ENCODE measurements around the gene ODAD2.
A peak's percentile ranks its signal among the peaks of the same experiment; 100 is the strongest.
"Not testable (repeated sequence)": the region's sequence is repeated elsewhere in the genome, so short reads cannot be mapped to it uniquely, and the experiment has no call there.

ODAD2 gene

DNA sequence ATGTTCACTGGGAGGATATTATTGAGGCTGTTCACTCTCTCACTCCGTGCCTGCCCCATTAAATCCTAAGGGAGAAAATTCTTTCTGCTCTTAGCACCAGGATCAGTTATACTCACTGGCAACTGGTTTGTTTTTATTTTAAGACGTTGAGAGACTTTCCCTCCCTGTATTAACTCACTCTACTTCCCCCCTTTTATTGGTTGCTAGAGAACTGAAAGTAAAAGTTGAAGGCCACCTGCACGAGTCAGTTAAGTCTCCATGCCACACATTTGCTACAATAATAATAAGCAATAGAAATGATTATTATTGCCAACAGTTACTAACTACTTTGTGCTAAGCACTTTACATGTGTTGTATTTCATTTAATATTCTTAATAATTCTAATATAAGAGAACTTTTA is 40.5 kb downstream of the ODAD2 start:
- H3K36me3 ChIP-seq (ENCODE audit: control insufficient read depth, insufficient read depth, low read length); H3K4me1 ChIP-seq (ENCODE audit: control insufficient read depth, insufficient read depth, low read length); H3K27me3 ChIP-seq (ENCODE audit: control insufficient read depth, insufficient read depth, low read length); H3K4me3 ChIP-seq (ENCODE audit: low read depth, low read length); H3K27ac ChIP-seq (ENCODE audit: low read depth, low read length); H3K9ac ChIP-seq (ENCODE audit: low read depth, low read length); H3K9me3 ChIP-seq (ENCODE audit: control insufficient read depth, insufficient read depth, low read length): not testable (repeated sequence)

DNA sequence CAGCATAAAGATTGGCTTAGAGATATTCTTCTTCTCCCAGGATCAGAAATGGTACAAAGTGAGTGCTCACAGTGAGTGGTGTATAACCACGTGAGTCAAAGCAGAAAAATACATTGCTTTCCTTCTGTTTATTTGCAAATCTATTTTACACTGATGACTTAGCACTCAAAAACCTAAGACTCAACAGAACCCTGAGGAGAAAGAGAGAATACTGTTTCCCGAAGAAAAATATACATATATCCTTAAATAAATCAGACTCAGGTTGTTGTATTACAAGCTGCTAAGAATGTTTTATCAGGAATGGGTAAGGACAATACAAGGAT is 48.7 kb downstream of the ODAD2 start:
- Histone ChIP-seq H3K27ac (ENCODE audit: low read depth, low read length) (no peak overlapping the region), H3K9ac (ENCODE audit: low read depth, low read length) (no peak overlapping the region), H3K27me3 (ENCODE audit: control insufficient read depth, insufficient read depth, low read length) (no peaks in the 10 kb centered on the region), H3K9me3 (ENCODE audit: control insufficient read depth, insufficient read depth, low read length) (no peaks in the 10 kb centered on the region), H3K4me1 (ENCODE audit: control insufficient read depth, insufficient read depth, low read length) (peaks cover 5% of the 10 kb centered on the region; the same call in 1 of the 2 replicates), H3K36me3 (ENCODE audit: control insufficient read depth, insufficient read depth, low read length) (no peaks in the 10 kb centered on the region), H3K4me3 (ENCODE audit: low read depth, low read length) (no peak overlapping the region)

DNA sequence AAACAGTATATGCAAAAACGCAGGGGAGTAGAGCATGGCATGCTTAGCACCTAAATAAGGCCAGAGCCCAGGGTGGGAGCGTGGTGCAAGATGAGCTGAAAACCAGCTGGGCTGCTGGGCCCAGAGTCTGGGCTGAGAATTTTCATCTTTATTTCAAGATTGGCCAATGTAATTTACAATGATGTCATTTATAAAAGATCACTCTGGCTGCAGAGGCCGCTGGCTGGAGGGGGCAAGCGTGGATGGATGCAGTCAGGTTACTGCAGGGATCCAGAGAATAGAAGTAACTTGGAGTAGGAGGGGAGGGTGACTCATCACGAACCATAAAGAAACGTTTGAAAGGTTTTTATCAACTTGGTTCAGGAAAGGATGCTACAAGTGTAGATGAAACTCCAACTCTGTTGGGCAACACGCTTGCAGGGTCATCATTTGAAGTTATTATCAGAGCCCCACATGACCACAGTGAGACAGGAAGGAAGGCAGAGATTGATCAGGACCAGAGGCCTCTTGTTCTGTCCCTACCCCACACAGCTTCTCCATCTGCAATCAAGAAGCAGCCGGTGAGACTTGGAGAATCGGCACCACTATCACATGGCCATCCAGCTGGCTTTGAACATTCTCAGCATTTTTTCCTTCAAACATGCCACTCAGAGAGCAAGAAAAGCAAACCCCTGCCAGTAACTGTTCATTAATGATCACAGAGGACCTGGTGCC is 49.2 kb downstream of the ODAD2 start:
- Histone ChIP-seq H3K4me3 (ENCODE audit: low read depth, low read length) (no peak overlapping the region), H3K4me1 (ENCODE audit: control insufficient read depth, insufficient read depth, low read length) (peaks cover 5% of the 10 kb centered on the region; the same call in 1 of the 2 replicates)

GRCh38 chr10:27948186-27948585 is 50.7 kb downstream of the ODAD2 start:
- Histone ChIP-seq H3K4me3 (ENCODE audit: low read depth, low read length) (no peak overlapping the region), H3K9ac (ENCODE audit: low read depth, low read length) (no peak overlapping the region), H3K9me3 (ENCODE audit: control insufficient read depth, insufficient read depth, low read length) (no peaks in the 10 kb centered on the region), H3K27me3 (ENCODE audit: control insufficient read depth, insufficient read depth, low read length) (no peaks in the 10 kb centered on the region), H3K36me3 (ENCODE audit: control insufficient read depth, insufficient read depth, low read length) (no peaks in the 10 kb centered on the region), H3K27ac (ENCODE audit: low read depth, low read length) (no peak overlapping the region), H3K4me1 (ENCODE audit: control insufficient read depth, insufficient read depth, low read length) (peaks cover 5% of the 10 kb centered on the region; the same call in 1 of the 2 replicates)

More for the DNA sequence above, 49.2 kb downstream of the ODAD2 start:
- H3K36me3 ChIP-seq (ENCODE audit: control insufficient read depth, insufficient read depth, low read length) = no peaks in the 10 kb centered on the region
- H3K9me3 ChIP-seq (ENCODE audit: control insufficient read depth, insufficient read depth, low read length) = no peaks in the 10 kb centered on the region
- H3K27ac ChIP-seq (ENCODE audit: low read depth, low read length) = no peak overlapping the region
- no peaks in the 10 kb centered on the region for H3K27me3 ChIP-seq (ENCODE audit: control insufficient read depth, insufficient read depth, low read length)
- H3K9ac ChIP-seq (ENCODE audit: low read depth, low read length) = no peak overlapping the region

- Histone ChIP-seq H3K9ac (ENCODE audit: low read depth, low read length) (no peak overlapping the region), H3K4me1 (ENCODE audit: control insufficient read depth, insufficient read depth, low read length) (peaks cover 5% of the 10 kb centered on the region; the same call in 1 of the 2 replicates), H3K9me3 (ENCODE audit: control insufficient read depth, insufficient read depth, low read length) (no peaks in the 10 kb centered on the region), H3K27ac (ENCODE audit: low read depth, low read length) (no peak overlapping the region), H3K36me3 (ENCODE audit: control insufficient read depth, insufficient read depth, low read length) (no peaks in the 10 kb centered on the region), H3K27me3 (ENCODE audit: control insufficient read depth, insufficient read depth, low read length) (no peaks in the 10 kb centered on the region), H3K4me3 (ENCODE audit: low read depth, low read length) (no peak overlapping the region)
These were observed 51.3 kb downstream of the ODAD2 start for GRCh38 chr10:27947540-27947939.

DNA sequence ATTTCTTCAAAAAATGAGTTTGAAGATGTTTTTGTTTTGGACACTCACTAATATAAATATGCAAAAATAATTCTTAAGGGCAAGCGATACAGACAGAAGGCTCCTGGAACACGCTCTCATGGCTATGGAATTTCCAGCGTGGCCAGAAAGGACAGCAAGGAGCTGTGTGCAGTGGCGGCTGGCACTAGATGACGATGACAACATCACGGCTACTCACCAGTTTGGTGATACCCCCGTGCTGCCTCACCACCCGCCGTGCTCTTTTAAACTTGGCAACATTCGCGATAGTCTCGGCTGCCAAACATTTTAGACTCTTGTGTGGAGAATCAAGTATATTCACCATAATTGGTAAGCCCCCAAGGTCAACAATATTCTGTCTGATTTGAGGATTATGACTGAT is 54.9 kb downstream of the ODAD2 start:
- H3K9ac ChIP-seq (ENCODE audit: low read depth, low read length) = no peak overlapping the region
- no peaks in the 10 kb centered on the region for H3K36me3 ChIP-seq (ENCODE audit: control insufficient read depth, insufficient read depth, low read length)
- H3K27ac ChIP-seq (ENCODE audit: low read depth, low read length) = no peak overlapping the region
- H3K4me1 ChIP-seq (ENCODE audit: control insufficient read depth, insufficient read depth, low read length) = 0 out of 2 replicates have a peak, but pooled peaks cover 2% of the 10 kb centered on the region
- H3K9me3 ChIP-seq (ENCODE audit: control insufficient read depth, insufficient read depth, low read length) = no peaks in the 10 kb centered on the region
- no peak overlapping the region for H3K4me3 ChIP-seq (ENCODE audit: low read depth, low read length)
- no peaks in the 10 kb centered on the region for H3K27me3 ChIP-seq (ENCODE audit: control insufficient read depth, insufficient read depth, low read length)

GRCh38 chr10:27914888-27915287 is 84.0 kb downstream of the ODAD2 start:
- H3K4me1 ChIP-seq (ENCODE audit: control insufficient read depth, insufficient read depth, low read length) = peaks cover 24% of the 10 kb centered on the region
- no peaks in the 10 kb centered on the region for H3K36me3 ChIP-seq (ENCODE audit: control insufficient read depth, insufficient read depth, low read length)
- H3K9ac ChIP-seq (ENCODE audit: low read depth, low read length) = no peak overlapping the region
- no peak overlapping the region for H3K4me3 ChIP-seq (ENCODE audit: low read depth, low read length)
- H3K27me3 ChIP-seq (ENCODE audit: control insufficient read depth, insufficient read depth, low read length) = no peaks in the 10 kb centered on the region
- no peak overlapping the region for H3K27ac ChIP-seq (ENCODE audit: low read depth, low read length)
- no peaks in the 10 kb centered on the region for H3K9me3 ChIP-seq (ENCODE audit: control insufficient read depth, insufficient read depth, low read length)

- H3K36me3 ChIP-seq (ENCODE audit: control insufficient read depth, insufficient read depth, low read length) = no peaks in the 10 kb centered on the region
- H3K9me3 ChIP-seq (ENCODE audit: control insufficient read depth, insufficient read depth, low read length) = no peaks in the 10 kb centered on the region
- peaks cover 28% of the 10 kb centered on the region for H3K4me1 ChIP-seq (ENCODE audit: control insufficient read depth, insufficient read depth, low read length)
- no peaks in the 10 kb centered on the region for H3K27me3 ChIP-seq (ENCODE audit: control insufficient read depth, insufficient read depth, low read length)
- peak overlapping the region; percentile 81 for H3K27ac ChIP-seq (ENCODE audit: low read depth, low read length)
- no peak overlapping the region for H3K9ac ChIP-seq (ENCODE audit: low read depth, low read length)
- 0 out of 2 replicates have a peak overlapping the region, but pooled peaks have one; percentile 39 for H3K4me3 ChIP-seq (ENCODE audit: low read depth, low read length)
These were observed 86.6 kb downstream of the ODAD2 start for GRCh38 chr10:27912231-27912630.

DNA sequence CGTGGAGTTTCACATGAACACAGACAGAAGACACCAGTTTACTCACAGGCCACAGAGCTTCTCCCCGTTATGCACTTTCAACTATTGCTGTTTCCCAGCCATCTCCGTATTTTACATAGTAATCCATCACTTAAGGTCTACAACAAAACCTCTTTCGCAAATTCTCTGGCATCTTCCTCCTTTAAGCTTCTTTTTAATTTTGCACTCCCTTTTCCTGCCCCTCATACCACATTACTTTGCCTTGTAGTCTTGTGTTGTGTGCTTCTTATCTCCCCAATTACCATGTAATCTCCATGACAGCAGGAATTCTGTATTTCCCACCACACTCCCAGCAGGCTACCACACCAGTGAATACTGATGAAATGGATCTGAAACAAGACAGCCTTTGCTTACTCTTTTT is 87.3 kb downstream of the ODAD2 start:
- H3K9ac ChIP-seq (ENCODE audit: low read depth, low read length) = no peak overlapping the region
- no peaks in the 10 kb centered on the region for H3K36me3 ChIP-seq (ENCODE audit: control insufficient read depth, insufficient read depth, low read length)
- peak overlapping the region; percentile 39 for H3K4me3 ChIP-seq (ENCODE audit: low read depth, low read length)
- H3K27ac ChIP-seq (ENCODE audit: low read depth, low read length) = peak overlapping the region; percentile 81
- peaks cover 28% of the 10 kb centered on the region for H3K4me1 ChIP-seq (ENCODE audit: control insufficient read depth, insufficient read depth, low read length)
- H3K9me3 ChIP-seq (ENCODE audit: control insufficient read depth, insufficient read depth, low read length) = no peaks in the 10 kb centered on the region
- H3K27me3 ChIP-seq (ENCODE audit: control insufficient read depth, insufficient read depth, low read length) = no peaks in the 10 kb centered on the region

DNA sequence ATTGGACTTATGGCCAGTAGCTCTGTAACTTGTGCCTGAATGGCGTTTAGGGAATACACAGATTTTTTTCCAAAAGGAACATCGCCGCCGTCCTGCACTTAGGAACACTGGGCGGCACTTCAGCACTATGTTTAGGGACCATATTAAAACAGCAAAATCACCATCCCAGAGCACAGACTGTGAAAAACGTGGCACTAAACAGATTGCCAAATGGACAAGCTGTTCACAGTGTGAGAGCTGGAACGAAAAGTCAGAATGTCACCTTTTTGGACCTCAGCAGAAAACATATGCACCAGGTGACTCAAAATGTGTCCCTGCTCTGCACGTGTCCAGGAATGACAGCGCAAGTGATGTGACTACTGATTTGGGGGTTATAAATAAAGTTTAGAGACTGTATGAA is 87.9 kb downstream of the ODAD2 start:
- no peaks in the 10 kb centered on the region for H3K27me3 ChIP-seq (ENCODE audit: control insufficient read depth, insufficient read depth, low read length)
- peak overlapping the region; percentile 39; the same call in 1 of the 2 replicates for H3K4me3 ChIP-seq (ENCODE audit: low read depth, low read length)
- no peaks in the 10 kb centered on the region for H3K36me3 ChIP-seq (ENCODE audit: control insufficient read depth, insufficient read depth, low read length)
- no peak overlapping the region for H3K9ac ChIP-seq (ENCODE audit: low read depth, low read length)
- no peaks in the 10 kb centered on the region for H3K9me3 ChIP-seq (ENCODE audit: control insufficient read depth, insufficient read depth, low read length)
- H3K4me1 ChIP-seq (ENCODE audit: control insufficient read depth, insufficient read depth, low read length) = peaks cover 28% of the 10 kb centered on the region
- H3K27ac ChIP-seq (ENCODE audit: low read depth, low read length) = peak overlapping the region; percentile 79

DNA sequence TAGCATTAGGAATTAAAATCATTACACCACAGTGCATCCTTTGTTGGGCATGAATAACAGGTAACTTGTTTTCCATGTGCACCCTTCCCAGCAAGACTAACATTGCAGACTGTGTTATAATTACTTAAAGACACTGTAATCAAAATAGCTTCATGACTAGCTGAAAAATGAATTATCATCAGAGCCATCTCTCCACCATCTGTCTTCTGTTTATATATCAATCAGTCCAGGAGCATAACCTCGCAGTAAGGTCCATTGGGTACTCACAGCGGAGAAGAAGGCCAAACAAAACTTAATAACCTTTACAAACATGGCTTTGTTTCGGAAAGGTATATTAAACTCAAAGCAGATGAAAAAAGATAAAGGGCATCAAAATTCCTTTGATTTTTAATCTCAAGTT is 90.6 kb downstream of the ODAD2 start:
- H3K4me3 ChIP-seq (ENCODE audit: low read depth, low read length) = no peak overlapping the region
- H3K27me3 ChIP-seq (ENCODE audit: control insufficient read depth, insufficient read depth, low read length) = no peaks in the 10 kb centered on the region
- peaks cover 28% of the 10 kb centered on the region for H3K4me1 ChIP-seq (ENCODE audit: control insufficient read depth, insufficient read depth, low read length)
- no peaks in the 10 kb centered on the region for H3K36me3 ChIP-seq (ENCODE audit: control insufficient read depth, insufficient read depth, low read length)
- no peak overlapping the region for H3K27ac ChIP-seq (ENCODE audit: low read depth, low read length)
- H3K9ac ChIP-seq (ENCODE audit: low read depth, low read length) = no peak overlapping the region
- no peaks in the 10 kb centered on the region for H3K9me3 ChIP-seq (ENCODE audit: control insufficient read depth, insufficient read depth, low read length)
